ENCODE results near the gene UGCG. TPM values are rescaled to one million over a fixed set of nuclear protein-coding genes. Genes with fewer than 3 reads are reported as not detected.

UGCG gene
- total RNA-seq, result 100 to 1,000 TPM in 1 of 4 donors, 10 to 100 TPM in 3; 81.3 to 113 (median 90.6) TPM

- TF ChIP-seq POLR2A (IDR thresholded peaks at IDR 0.05), result peak in 1 of 2 donors; percentile 46
- TF ChIP-seq CTCF (IDR thresholded peaks at IDR 0.05), result no peak
- intact Hi-C loops (cut with DNase I; ENCODE audit: low total_unique reads), result no loop called here
Observed at GRCh38 chr9:111895996-111896941, at the start of gene UGCG. UGCG (plus strand) TSS chr9:111896814; CDS start chr9:111897216, 402 bp downstream.

GRCh38 chr9:111851553-111851952, 45.1 kb upstream of the UGCG start:
- TF ChIP-seq POLR2A (IDR thresholded peaks at IDR 0.05) (no peak), CTCF (IDR thresholded peaks at IDR 0.05) (no peak)
- WGBS, 2 donors, result 24 to 31% methylated on average over 2 of the region's 2 CpGs
- intact Hi-C loops (cut with DNase I; ENCODE audit: low total_unique reads), result no loop called here
- no peak overlapping the region for H3K4me3 ChIP-seq (ENCODE audit: low read depth, poor library complexity, severe bottlenecking)
- no peak for DNase-seq (ENCODE audit: low spot score in 2 of 2)

More at GRCh38 chr9:111895996-111896941, at the start of gene UGCG:
- 0 to 1% methylated on average over 31 to 46 of the region's 84 CpGs for WGBS, 2 donors
- peak; percentile 71 to 97 for DNase-seq (ENCODE audit: low spot score in 2 of 2)
- peak within 1 kb of the TSS; percentile 95 for H3K4me3 ChIP-seq (ENCODE audit: low read depth, poor library complexity, severe bottlenecking)

- H3K4me3 ChIP-seq (ENCODE audit: low read depth, poor library complexity, severe bottlenecking), result no peak overlapping the region
- TF ChIP-seq CTCF (IDR thresholded peaks at IDR 0.05) (no peak), POLR2A (IDR thresholded peaks at IDR 0.05) (no peak)
- intact Hi-C loops (cut with DNase I; ENCODE audit: low total_unique reads), result no loop called here
- DNase-seq (ENCODE audit: low spot score in 2 of 2), result no peak
- 81 to 82% methylated on average over 1 of the region's 1 CpG for WGBS, 2 donors
Observed at GRCh38 chr9:111852291-111852690, 44.3 kb upstream of the UGCG start.

GRCh38 chr9:111853450-111853827, 43.2 kb upstream of the UGCG start:
- TF ChIP-seq POLR2A (IDR thresholded peaks at IDR 0.05), result no peak
- DNase-seq (ENCODE audit: low spot score in 2 of 2), result no peak
- intact Hi-C loops (cut with DNase I; ENCODE audit: low total_unique reads), result no loop called here
- no peak overlapping the region for H3K4me3 ChIP-seq (ENCODE audit: low read depth, poor library complexity, severe bottlenecking)

GRCh38 chr9:111854799-111855198, 41.8 kb upstream of the UGCG start:
- DNase-seq (ENCODE audit: low spot score in 2 of 2), result no peak
- 69 to 75% methylated on average over 4 of the region's 4 CpGs for WGBS, 2 donors
- TF ChIP-seq CTCF (IDR thresholded peaks at IDR 0.05), result no peak
- TF ChIP-seq POLR2A (IDR thresholded peaks at IDR 0.05), result no peak
- intact Hi-C loops (cut with DNase I; ENCODE audit: low total_unique reads), result no loop called here
- no peak overlapping the region for H3K4me3 ChIP-seq (ENCODE audit: low read depth, poor library complexity, severe bottlenecking)

GRCh38 chr9:111857555-111858211, 38.9 kb upstream of the UGCG start:
- H3K4me3 ChIP-seq (ENCODE audit: low read depth, poor library complexity, severe bottlenecking), result no peak overlapping the region
- no peak for DNase-seq (ENCODE audit: low spot score in 2 of 2)
- no peak for TF ChIP-seq CTCF (IDR thresholded peaks at IDR 0.05)
- TF ChIP-seq POLR2A (IDR thresholded peaks at IDR 0.05), result no peak
- intact Hi-C loops (cut with DNase I; ENCODE audit: low total_unique reads), result no loop called here
- WGBS, 2 donors, result 73 to 75% methylated on average over 3 of the region's 3 CpGs

Measured in lower leg skin (tissue), 4 donors.